WI38 (cell line): ENCODE data around the gene DCLK1.

Experiments
- H3K4me3 ChIP-seq: 2 replicates; pipeline ENCODE4 v1.5.1; 2011; ENCODE audit warnings: low read depth, mild to moderate bottlenecking, control low read depth, low read length
- TF ChIP-seq, protein P1 (sequence below): IDR thresholded peaks from 2 replicates; pipeline ENCODE4 v1.5.1; 2012; ENCODE audit warnings: low read depth, mild to moderate bottlenecking, control low read depth, low read length

The DCLK1 gene

DNA sequence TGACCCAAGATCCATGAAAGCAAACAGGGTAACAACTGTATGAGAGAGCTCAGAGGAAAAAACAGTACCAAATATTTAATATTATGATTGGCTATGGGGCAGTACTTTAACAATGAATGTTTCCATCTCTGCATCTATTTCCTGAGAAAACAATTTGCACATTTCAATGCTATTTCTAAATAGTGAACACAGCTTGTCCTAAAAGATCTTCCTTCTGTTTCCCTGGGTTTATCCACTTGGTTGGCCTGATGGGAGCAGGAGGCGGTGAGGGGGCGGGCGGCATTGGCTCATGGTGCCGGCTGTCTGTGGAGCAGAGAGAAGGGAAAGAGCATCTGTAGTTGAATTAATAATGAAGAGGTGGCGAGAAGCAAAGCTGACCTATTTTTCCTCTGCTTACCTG, 291.4 kb downstream of the DCLK1 start:
- TF ChIP-seq, protein P1, sequence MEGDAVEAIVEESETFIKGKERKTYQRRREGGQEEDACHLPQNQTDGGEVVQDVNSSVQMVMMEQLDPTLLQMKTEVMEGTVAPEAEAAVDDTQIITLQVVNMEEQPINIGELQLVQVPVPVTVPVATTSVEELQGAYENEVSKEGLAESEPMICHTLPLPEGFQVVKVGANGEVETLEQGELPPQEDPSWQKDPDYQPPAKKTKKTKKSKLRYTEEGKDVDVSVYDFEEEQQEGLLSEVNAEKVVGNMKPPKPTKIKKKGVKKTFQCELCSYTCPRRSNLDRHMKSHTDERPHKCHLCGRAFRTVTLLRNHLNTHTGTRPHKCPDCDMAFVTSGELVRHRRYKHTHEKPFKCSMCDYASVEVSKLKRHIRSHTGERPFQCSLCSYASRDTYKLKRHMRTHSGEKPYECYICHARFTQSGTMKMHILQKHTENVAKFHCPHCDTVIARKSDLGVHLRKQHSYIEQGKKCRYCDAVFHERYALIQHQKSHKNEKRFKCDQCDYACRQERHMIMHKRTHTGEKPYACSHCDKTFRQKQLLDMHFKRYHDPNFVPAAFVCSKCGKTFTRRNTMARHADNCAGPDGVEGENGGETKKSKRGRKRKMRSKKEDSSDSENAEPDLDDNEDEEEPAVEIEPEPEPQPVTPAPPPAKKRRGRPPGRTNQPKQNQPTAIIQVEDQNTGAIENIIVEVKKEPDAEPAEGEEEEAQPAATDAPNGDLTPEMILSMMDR = no peak

DNA sequence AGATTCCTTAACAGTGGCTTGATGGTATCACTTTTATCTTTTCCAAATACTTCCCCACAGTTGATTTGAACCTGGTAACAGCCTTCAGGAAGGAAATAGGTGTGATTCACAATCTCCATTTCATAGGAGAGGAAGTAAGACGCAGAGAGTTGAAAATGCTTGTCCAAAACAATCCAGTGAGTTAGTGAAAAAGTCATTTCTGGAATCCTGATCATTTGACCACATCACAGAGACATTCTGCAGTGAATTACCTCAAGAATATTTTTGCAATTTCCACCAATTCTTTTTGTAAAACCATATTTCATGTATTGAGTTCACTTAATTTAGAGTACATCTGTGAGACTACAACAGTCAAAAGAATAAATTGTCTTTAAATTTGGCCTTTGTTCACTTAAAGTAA, 292.8 kb downstream of the DCLK1 start:
- no peak overlapping the region for H3K4me3 ChIP-seq
- TF ChIP-seq, protein P1 = no peak

More for the DNA sequence above, 291.4 kb downstream of the DCLK1 start:
- no peak overlapping the region for H3K4me3 ChIP-seq

DNA sequence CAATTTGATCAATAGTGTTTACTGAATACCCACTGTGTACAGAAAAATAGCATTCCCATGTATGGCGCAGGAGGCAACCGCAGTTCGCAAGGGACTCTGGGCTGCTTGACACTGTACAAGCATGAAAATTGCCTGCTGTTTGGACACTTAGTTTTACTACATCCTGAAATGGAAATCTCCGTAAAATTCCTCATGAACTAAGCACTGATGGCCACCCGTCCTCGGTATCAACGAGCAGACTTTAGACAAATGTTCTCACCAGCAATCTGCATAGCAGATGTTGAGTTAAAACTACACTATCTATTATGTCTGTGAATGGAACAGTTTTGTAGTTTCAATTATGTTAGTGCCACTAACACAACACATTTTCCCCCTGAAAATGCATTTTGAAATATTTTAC, 294.7 kb downstream of the DCLK1 start:
- TF ChIP-seq, protein P1 = no peak
- H3K4me3 ChIP-seq = no peak overlapping the region

DNA sequence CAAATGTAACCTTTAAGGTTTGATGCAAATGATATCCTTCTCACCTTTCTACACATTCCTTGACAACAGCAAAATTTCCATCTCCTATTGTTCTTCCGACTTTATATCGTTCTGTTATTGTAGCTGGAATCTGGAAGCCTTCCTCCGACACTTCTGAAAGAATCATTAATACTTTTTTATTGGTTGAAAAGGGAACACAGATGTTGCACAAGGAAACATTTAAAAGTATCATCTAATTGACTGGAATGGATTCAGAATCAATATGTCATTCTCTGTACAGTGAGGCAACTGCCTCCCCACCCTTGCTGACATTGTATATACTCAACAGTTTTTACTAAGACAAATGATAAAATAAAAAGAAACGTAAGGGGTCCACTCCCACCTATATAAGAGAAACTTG, 295.2 kb downstream of the DCLK1 start:
- TF ChIP-seq, protein P1 = no peak

DNA sequence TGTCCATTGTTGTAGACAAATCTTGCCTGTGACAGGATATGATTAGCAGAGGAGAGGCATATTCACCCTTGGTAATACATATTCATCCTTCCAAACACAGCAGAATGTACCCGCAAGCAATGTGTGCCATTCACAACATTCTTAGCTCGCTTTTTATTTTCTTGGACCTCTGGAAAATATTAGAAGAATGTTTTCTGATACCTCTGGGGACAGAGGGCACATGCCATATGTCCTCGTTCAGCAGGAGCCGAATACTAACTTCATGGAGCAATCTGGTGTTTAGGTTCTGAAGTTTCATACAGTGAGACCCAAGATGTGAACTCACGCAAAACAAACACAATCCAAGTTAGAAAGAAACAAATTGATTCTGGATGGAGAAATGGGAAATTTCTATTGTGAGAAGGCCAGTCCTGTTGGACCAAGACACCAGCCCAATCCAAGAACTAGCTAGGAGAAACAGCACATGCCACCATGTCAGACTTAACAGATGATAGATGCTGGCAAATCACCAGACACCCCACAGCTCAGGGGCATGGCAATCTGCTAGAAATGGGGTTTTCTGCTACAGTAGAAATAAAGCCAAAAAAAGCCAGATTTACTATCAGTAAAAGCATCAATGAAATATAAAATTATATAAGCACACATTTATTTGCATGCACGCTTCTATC, 297.4 kb downstream of the DCLK1 start:
- TF ChIP-seq, protein P1 = no peak
- no peak overlapping the region for H3K4me3 ChIP-seq

More for the DNA sequence above, 295.2 kb downstream of the DCLK1 start:
- no peak overlapping the region for H3K4me3 ChIP-seq

DNA sequence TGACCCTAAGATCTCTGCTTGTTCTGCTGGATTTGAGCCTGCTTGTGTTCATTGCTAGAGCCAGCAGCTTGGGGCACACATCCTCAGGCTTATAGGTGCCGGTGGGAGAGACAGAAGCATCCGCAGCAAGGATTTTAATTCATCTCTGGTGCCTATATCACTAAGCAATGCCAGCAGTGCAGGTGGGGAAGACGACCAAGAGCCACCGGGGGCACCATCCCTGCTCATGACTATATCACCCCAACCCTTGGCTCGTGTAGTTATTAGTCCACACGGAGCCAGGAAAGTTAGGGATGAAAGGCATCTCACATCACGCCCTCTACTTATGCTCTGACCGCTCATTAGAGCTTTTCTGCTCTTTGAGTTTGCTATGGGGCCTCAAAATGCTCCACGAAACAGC, 298.2 kb downstream of the DCLK1 start:
- no peak overlapping the region for H3K4me3 ChIP-seq
- TF ChIP-seq, protein P1 = no peak

DNA sequence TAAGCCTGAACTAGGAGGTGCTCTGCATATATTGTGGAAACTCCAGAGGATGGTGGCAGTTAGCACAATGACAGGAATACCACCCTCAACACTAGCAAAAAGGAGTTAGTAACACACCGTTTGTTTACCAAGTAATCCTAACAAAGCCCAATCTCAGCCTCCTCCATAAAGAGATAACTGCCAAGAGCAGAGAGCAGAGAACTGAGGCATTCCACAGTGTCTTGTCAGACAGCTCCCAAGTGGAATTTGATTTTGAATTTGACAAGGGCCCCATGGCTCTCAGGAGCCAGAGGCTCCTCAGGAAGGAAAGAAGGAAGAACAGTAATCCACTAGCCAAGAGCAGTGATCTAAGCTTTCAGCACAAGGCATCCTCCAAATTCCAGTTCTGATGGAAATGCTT, 298.6 kb downstream of the DCLK1 start:
- TF ChIP-seq, protein P1 = no peak
- no peak overlapping the region for H3K4me3 ChIP-seq
